ENCODE results near the gene NSUN7.
"Not testable (repeated sequence)": the region's sequence is repeated elsewhere in the genome, so short reads cannot be mapped to it uniquely, and the experiment has no call there.

NSUN7 gene

GRCh38 chr4:40749717-40750460 is at the start of gene NSUN7:
Gene NSUN7, plus strand, starts transcription at chr4:40749955. Its CDS starts 739 bp downstream, at chr4:40750694.
- peak; percentile 58 for DNase-seq

GRCh38 chr4:40702137-40702799 is 47.5 kb upstream of the NSUN7 start:
- DNase-seq = no peak

GRCh38 chr4:40702800-40703151 is 47.0 kb upstream of the NSUN7 start:
- peak; percentile 53 for DNase-seq

GRCh38 chr4:40704073-40704472 is 45.7 kb upstream of the NSUN7 start:
- DNase-seq = no peak

GRCh38 chr4:40710484-40711254 is 39.1 kb upstream of the NSUN7 start:
- no peak for DNase-seq

- not testable (repeated sequence) for DNase-seq
These were observed 36.8 kb upstream of the NSUN7 start for GRCh38 chr4:40713001-40713400.

- no peak for DNase-seq
These were observed 36.0 kb upstream of the NSUN7 start for GRCh38 chr4:40713798-40714197.

- DNase-seq = no peak
These were observed 31.2 kb upstream of the NSUN7 start for GRCh38 chr4:40718586-40718985.

- DNase-seq = no peak
These were observed 30.6 kb upstream of the NSUN7 start for GRCh38 chr4:40719008-40719623.

- no peak for DNase-seq
These were observed 29.4 kb upstream of the NSUN7 start for GRCh38 chr4:40720351-40720750.

GRCh38 chr4:40720916-40721315 is 28.8 kb upstream of the NSUN7 start:
- no peak for DNase-seq

GRCh38 chr4:40721730-40722171 is 28.0 kb upstream of the NSUN7 start:
- DNase-seq = no peak

GRCh38 chr4:40722576-40723161 is 27.1 kb upstream of the NSUN7 start:
- DNase-seq = no peak

GRCh38 chr4:40723728-40724127 is 26.0 kb upstream of the NSUN7 start:
- no peak for DNase-seq

GRCh38 chr4:40728333-40728732 is 21.4 kb upstream of the NSUN7 start:
- DNase-seq = no peak

GRCh38 chr4:40729555-40729954 is 20.2 kb upstream of the NSUN7 start:
- no peak for DNase-seq

GRCh38 chr4:40730091-40730679 is 19.6 kb upstream of the NSUN7 start:
- DNase-seq = no peak

- no peak for DNase-seq
These were observed 18.4 kb upstream of the NSUN7 start for GRCh38 chr4:40731361-40731760.

GRCh38 chr4:40731792-40732245 is 17.9 kb upstream of the NSUN7 start:
- DNase-seq = no peak

GRCh38 chr4:40733752-40734151 is 16.0 kb upstream of the NSUN7 start:
- DNase-seq = no peak

- DNase-seq = no peak
These were observed 15.3 kb upstream of the NSUN7 start for GRCh38 chr4:40734497-40734896.

- DNase-seq = no peak
These were observed 12.8 kb upstream of the NSUN7 start for GRCh38 chr4:40736910-40737309.

Data from stimulated activated CD4-positive, alpha-beta T cell treated with anti-CD3 and anti-CD28 coated beads, Interleukin-15, amount 100 ng/mL, for 24 hours (primary cell).